ENCODE results near the gene DPP6.

Gene DPP6

GRCh38 chr7:154353355-154353767 lies 301.2 kb downstream of the DPP6 start:
- Histone ChIP-seq H3K36me3 (ENCODE audit: control insufficient read depth, insufficient read depth, low read length) (no peaks in the 10 kb centered on the region), H3K27me3 (replicated peaks; ENCODE audit: control insufficient read depth, insufficient read depth, low read length) (no peaks in the 10 kb centered on the region), H3K4me3 (replicated peaks; ENCODE audit: low read depth, low read length) (no peak overlapping the region)
- DNase-seq (ENCODE audit: extremely low read depth, insufficient read length): no peak
- TF ChIP-seq CTCF (IDR thresholded peaks at IDR 0.05; ENCODE audit: insufficient read depth, low read length, poor library complexity, severe bottlenecking): no peak

- H3K36me3 ChIP-seq (ENCODE audit: control insufficient read depth, insufficient read depth, low read length): no peaks in the 10 kb centered on the region
- no peak for TF ChIP-seq CTCF (IDR thresholded peaks at IDR 0.05; ENCODE audit: insufficient read depth, low read length, poor library complexity, severe bottlenecking)
- no peaks in the 10 kb centered on the region for H3K27me3 ChIP-seq (replicated peaks; ENCODE audit: control insufficient read depth, insufficient read depth, low read length)
- no peak overlapping the region for H3K4me3 ChIP-seq (replicated peaks; ENCODE audit: low read depth, low read length)
- no peak for DNase-seq (ENCODE audit: extremely low read depth, insufficient read length)
Observed at GRCh38 chr7:154364170-154364569, 312.0 kb downstream of the DPP6 start.

GRCh38 chr7:154371424-154371823 lies 319.2 kb downstream of the DPP6 start:
- no peaks in the 10 kb centered on the region for H3K36me3 ChIP-seq (ENCODE audit: control insufficient read depth, insufficient read depth, low read length)
- no peak overlapping the region for H3K4me3 ChIP-seq (replicated peaks; ENCODE audit: low read depth, low read length)
- no peak for TF ChIP-seq CTCF (IDR thresholded peaks at IDR 0.05; ENCODE audit: insufficient read depth, low read length, poor library complexity, severe bottlenecking)
- DNase-seq (ENCODE audit: extremely low read depth, insufficient read length): no peak
- H3K27me3 ChIP-seq (replicated peaks; ENCODE audit: control insufficient read depth, insufficient read depth, low read length): no peaks in the 10 kb centered on the region

GRCh38 chr7:154372011-154372601 lies 319.9 kb downstream of the DPP6 start:
- no peaks in the 10 kb centered on the region for H3K27me3 ChIP-seq (replicated peaks; ENCODE audit: control insufficient read depth, insufficient read depth, low read length)
- H3K4me3 ChIP-seq (replicated peaks; ENCODE audit: low read depth, low read length): no peak overlapping the region
- no peak for DNase-seq (ENCODE audit: extremely low read depth, insufficient read length)
- H3K36me3 ChIP-seq (ENCODE audit: control insufficient read depth, insufficient read depth, low read length): no peaks in the 10 kb centered on the region
- no peak for TF ChIP-seq CTCF (IDR thresholded peaks at IDR 0.05; ENCODE audit: insufficient read depth, low read length, poor library complexity, severe bottlenecking)

DNA sequence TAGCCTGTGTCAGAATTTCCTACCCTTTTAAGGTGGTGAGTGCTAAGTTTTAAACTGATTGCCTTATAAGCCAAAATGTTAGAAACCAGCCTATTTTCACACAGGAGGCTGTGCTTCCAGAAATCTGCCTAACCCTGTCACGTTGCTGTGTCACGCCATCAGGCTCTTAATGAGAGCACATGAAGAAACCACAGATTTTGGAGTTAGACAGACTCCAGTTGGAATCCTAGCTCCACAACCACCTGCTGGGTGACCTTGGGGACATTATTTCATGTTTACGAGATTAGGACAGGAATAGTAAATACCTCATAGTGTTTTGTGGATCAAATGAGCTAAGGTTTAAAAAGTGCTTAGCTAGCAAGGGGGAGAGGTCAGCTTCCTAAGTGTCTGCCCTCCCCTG lies 321.8 kb downstream of the DPP6 start:
- no peaks in the 10 kb centered on the region for H3K27me3 ChIP-seq (replicated peaks; ENCODE audit: control insufficient read depth, insufficient read depth, low read length)

More for the DNA sequence above, 321.8 kb downstream of the DPP6 start:
- TF ChIP-seq CTCF (IDR thresholded peaks at IDR 0.05; ENCODE audit: insufficient read depth, low read length, poor library complexity, severe bottlenecking): no peak
- H3K4me3 ChIP-seq (replicated peaks; ENCODE audit: low read depth, low read length): no peak overlapping the region
- no peaks in the 10 kb centered on the region for H3K36me3 ChIP-seq (ENCODE audit: control insufficient read depth, insufficient read depth, low read length)
- no peak for DNase-seq (ENCODE audit: extremely low read depth, insufficient read length)

Measured in GM06990 (cell line).